Upper lobe of left lung (tissue), 6 donors: Measurements from ENCODE around the gene MAGI2. TPM values are rescaled to one million over a fixed set of nuclear protein-coding genes. Genes with fewer than 3 reads are reported as not detected.

ENCODE experiments used
- ATAC-seq, 2 donors: fragments of 200-7000 bp; cut with Tn5 transposase; one replicate each; pipeline ENCODE4 v1.9.1; 2022; ENCODE audit warnings: mild to moderate bottlenecking in 2 of 2, moderate library complexity in 2 of 2; ENCODE audit not compliant: low FRiP score in 2 of 2
- DNase-seq, 2 donors: peaks; one replicate each; pipeline ENCODE4 v3.0.0-alpha.2; 2019 to 2020
- H3K27ac ChIP-seq, 4 donors: fragments of 200-600 bp; sonication (generic); one replicate each; pipeline ENCODE4 v1.5.1; 2016 to 2019
- H3K27me3 ChIP-seq, 4 donors: fragments of 200-600 bp; sonication (generic); one replicate each; pipeline ENCODE4 v1.5.1; 2017 to 2019
- H3K36me3 ChIP-seq, 4 donors: fragments of 200-600 bp; sonication (generic); one replicate each; pipeline ENCODE4 v1.5.1; 2016 to 2019
- H3K4me1 ChIP-seq, 4 donors: fragments of 200-600 bp; sonication (generic); one replicate each; pipeline ENCODE4 v1.5.1; 2018 to 2019
- H3K4me3 ChIP-seq, 4 donors: fragments of 200-600 bp; sonication (generic); one replicate each; pipeline ENCODE4 v1.5.1; 2017 to 2019; ENCODE audit warnings: mild to moderate bottlenecking in 2 of 4, moderate library complexity in 1 of 4
- H3K9me3 ChIP-seq, 4 donors: fragments of 200-600 bp; sonication (generic); one replicate each; pipeline ENCODE4 v1.5.1; 2018 to 2019
- CTCF ChIP-seq, 6 experiments: fragments of 450-650 bp in 4 of 6; fragments of 200-600 bp in 2 of 6; sonication (generic) in 2 of 6; IDR thresholded peaks; one replicate each; pipeline ENCODE4 v1.5.1; 2016 to 2019; ENCODE audit warnings: antibody characterized with exemption in 6 of 6
- EP300 ChIP-seq, 4 donors: sonication (generic); formaldehyde crosslinking; IDR thresholded peaks; one replicate each; pipeline ENCODE4 v1.5.1; 2017; ENCODE audit warnings: antibody characterized with exemption in 4 of 4, control low read depth in 2 of 4
- POLR2A ChIP-seq, 4 donors: fragments of 450-650 bp; IDR thresholded peaks; one replicate each; pipeline ENCODE4 v1.5.1; 2016 to 2017; ENCODE audit warnings: antibody characterized with exemption in 4 of 4, mild to moderate bottlenecking in 2 of 4
- POLR2AphosphoS5 ChIP-seq, 2 donors: sonication (generic); formaldehyde crosslinking; IDR thresholded peaks; one replicate each; pipeline ENCODE4 v1.5.1; 2017; ENCODE audit warnings: antibody characterized with exemption in 2 of 2
- WGBS, 2 donors: methylation state at CpG; one replicate each; pipeline ENCODE4 v1.1.5; 2017 to 2018; 5-methylcytosine and 5-hydroxymethylcytosine counted together
- total RNA-seq, 6 donors: library from RNA; depleted of rRNA in 4 of 6; stranded (reverse); fragments of >200 nt in 4 of 6; gene quantifications; one replicate each; pipeline versions ENCODE4 v1.1.0 to v1.2.1, GENCODE V29; 2016 to 2021
- donor health status: DM: no; HTN: no; CAD: no; lungs with moderate emphysema.
- donor health status: DM: no; HTN: yes; CAD: no; lungs with severe emphysema.

The MAGI2 gene
- total RNA-seq, 6 donors from 2014 or later: 7.9 to 84.9 (median 11.8) TPM

DNA sequence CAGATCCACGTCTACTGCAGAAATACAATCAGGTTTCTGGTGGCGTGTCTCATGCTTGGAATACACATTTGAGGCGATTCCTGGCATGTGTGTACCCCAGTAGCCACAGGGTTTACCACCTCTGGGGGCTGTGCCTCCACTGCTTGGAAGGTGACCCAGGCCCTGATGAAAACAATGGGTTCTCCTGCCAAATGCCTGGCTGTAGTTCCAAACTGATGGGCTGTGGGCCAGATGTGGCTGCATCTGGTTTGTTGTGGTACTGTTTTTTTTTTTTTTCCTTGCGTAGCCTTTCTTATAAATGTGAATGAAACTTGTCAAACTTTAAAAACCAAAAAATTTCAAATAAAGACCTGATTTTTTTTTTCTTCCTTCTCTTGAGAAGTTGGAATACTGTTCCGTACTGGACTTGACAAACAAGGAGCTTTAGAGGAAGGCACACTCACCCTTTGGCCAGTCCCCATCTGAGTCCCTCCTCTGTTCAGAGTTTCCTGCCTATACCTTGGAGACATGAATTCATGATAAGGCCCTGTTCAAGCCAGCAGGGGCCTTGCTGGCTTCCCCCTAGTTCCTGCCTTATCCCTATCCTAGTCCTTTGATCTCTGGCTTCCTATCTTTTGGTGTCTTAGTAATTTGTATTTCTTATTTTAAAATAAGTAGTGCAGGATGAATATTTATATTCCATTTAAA is 1437.8 kb downstream of the MAGI2 start:
- ATAC-seq: no peak
- no peak overlapping the region for H3K27ac ChIP-seq

DNA sequence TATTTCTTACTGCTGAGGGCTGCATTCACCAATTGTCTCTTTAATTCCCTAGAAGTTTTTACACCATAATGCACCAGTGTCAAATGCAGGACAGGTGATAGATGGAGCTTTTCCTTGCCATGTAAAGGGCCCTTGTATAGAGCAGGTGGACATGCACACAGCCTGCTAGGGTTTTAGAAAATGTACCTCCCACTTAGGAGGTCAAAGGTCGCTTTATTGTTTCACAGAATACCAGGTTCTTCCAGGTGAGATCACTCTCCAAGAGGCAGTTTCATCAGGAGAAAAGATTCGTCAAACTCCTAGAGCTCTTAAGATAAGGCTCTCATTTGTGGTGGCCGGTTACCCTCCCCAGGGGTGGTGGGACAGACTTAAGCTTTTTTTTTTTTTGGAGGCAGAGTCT is 1439.1 kb downstream of the MAGI2 start:
- ATAC-seq (no peak), DNase-seq (no peak)
- H3K9me3 ChIP-seq: no peaks in the 10 kb centered on the region
- WGBS, 2 donors: 83 to 84% methylated on average over 3 of the region's 3 CpGs
- H3K27me3 ChIP-seq: no peaks in the 10 kb centered on the region
- no peak overlapping the region for H3K27ac ChIP-seq
- no peaks in the 10 kb centered on the region for H3K36me3 ChIP-seq
- peaks cover 0 to 11% (median 7%) of the 10 kb centered on the region in 4 donors for H3K4me1 ChIP-seq
- no peak overlapping the region for H3K4me3 ChIP-seq
- TF ChIP-seq EP300 (IDR thresholded peaks at IDR 0.05) (no peak), CTCF (IDR thresholded peaks at IDR 0.05) (no peak), POLR2A (IDR thresholded peaks at IDR 0.05) (no peak), POLR2AphosphoS5 (IDR thresholded peaks at IDR 0.05) (no peak)

More for the DNA sequence above, 1437.8 kb downstream of the MAGI2 start:
- H3K4me3 ChIP-seq: no peak overlapping the region
- TF ChIP-seq POLR2AphosphoS5 (IDR thresholded peaks at IDR 0.05) (no peak), CTCF (IDR thresholded peaks at IDR 0.05) (no peak), EP300 (IDR thresholded peaks at IDR 0.05) (no peak), POLR2A (IDR thresholded peaks at IDR 0.05) (no peak)
- no peaks in the 10 kb centered on the region for H3K9me3 ChIP-seq
- peaks cover 6 to 20% (median 14%) of the 10 kb centered on the region in 4 donors for H3K4me1 ChIP-seq
- WGBS, 2 donors: 89 to 98% methylated on average over 5 of the region's 5 CpGs
- no peaks in the 10 kb centered on the region for H3K27me3 ChIP-seq
- no peak for DNase-seq
- no peaks in the 10 kb centered on the region for H3K36me3 ChIP-seq

DNA sequence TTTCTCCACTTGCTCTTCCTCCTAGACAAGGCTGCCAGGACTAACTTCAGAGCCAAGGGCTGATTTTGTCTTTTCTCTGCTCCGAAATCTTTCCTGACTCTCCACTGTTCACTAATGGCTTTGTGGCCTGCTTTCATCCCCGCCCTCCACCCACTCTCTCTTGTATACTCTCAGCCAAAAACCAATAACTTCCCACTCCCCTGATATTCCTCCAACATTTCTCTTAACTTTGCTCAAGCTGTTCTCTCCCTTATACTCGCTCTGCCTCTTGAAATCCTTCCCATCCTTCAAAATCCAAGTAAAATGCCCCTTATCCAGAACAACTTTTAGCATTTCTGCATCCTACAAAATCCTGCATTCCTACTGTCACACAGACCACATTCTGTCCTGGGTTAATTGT is 1440.1 kb downstream of the MAGI2 start:
- Histone ChIP-seq H3K36me3 (no peaks in the 10 kb centered on the region), H3K4me1 (peaks cover 0 to 5% (median 3%) of the 10 kb centered on the region in 4 donors), H3K27me3 (no peaks in the 10 kb centered on the region), H3K9me3 (no peaks in the 10 kb centered on the region), H3K4me3 (no peak overlapping the region), H3K27ac (no peak overlapping the region)
- 62 to 97% methylated on average over 3 of the region's 3 CpGs for WGBS, 2 donors
- DNase-seq: no peak
- no peak for ATAC-seq
- no peak for TF ChIP-seq CTCF (IDR thresholded peaks at IDR 0.05)
- TF ChIP-seq POLR2A (IDR thresholded peaks at IDR 0.05): no peak
- TF ChIP-seq EP300 (IDR thresholded peaks at IDR 0.05): no peak
- TF ChIP-seq POLR2AphosphoS5 (IDR thresholded peaks at IDR 0.05): no peak

GRCh38 chr7:78011642-78012041 is 1441.8 kb downstream of the MAGI2 start:
- WGBS, 2 donors: 68 to 74% methylated on average over 5 of the region's 5 CpGs
- H3K36me3 ChIP-seq: no peaks in the 10 kb centered on the region
- no peak overlapping the region for H3K27ac ChIP-seq
- no peaks in the 10 kb centered on the region for H3K4me1 ChIP-seq
- H3K27me3 ChIP-seq: no peaks in the 10 kb centered on the region
- no peak overlapping the region for H3K4me3 ChIP-seq
- DNase-seq (no peak), ATAC-seq (no peak)
- no peaks in the 10 kb centered on the region for H3K9me3 ChIP-seq
- TF ChIP-seq POLR2A (IDR thresholded peaks at IDR 0.05) (no peak), POLR2AphosphoS5 (IDR thresholded peaks at IDR 0.05) (no peak), EP300 (IDR thresholded peaks at IDR 0.05) (no peak), CTCF (IDR thresholded peaks at IDR 0.05) (no peak)

GRCh38 chr7:78007231-78007630 is 1446.2 kb downstream of the MAGI2 start:
- DNase-seq (no peak), ATAC-seq (no peak)
- WGBS, 2 donors: 88 to 90% methylated on average over 3 of the region's 3 CpGs
- no peak for TF ChIP-seq POLR2AphosphoS5 (IDR thresholded peaks at IDR 0.05)
- no peak for TF ChIP-seq EP300 (IDR thresholded peaks at IDR 0.05)
- TF ChIP-seq POLR2A (IDR thresholded peaks at IDR 0.05): no peak
- no peak for TF ChIP-seq CTCF (IDR thresholded peaks at IDR 0.05)
- no peaks in the 10 kb centered on the region for H3K9me3 ChIP-seq
- no peaks in the 10 kb centered on the region for H3K36me3 ChIP-seq
- no peak overlapping the region for H3K4me3 ChIP-seq
- no peaks in the 10 kb centered on the region for H3K27me3 ChIP-seq
- H3K27ac ChIP-seq: no peak overlapping the region
- no peaks in the 10 kb centered on the region for H3K4me1 ChIP-seq
